HG03064 (cell line): ENCODE results near the gene MPZ.

Experiments
- ATAC-seq: cut with Tn5 transposase; IDR thresholded peaks from one replicate; pipeline ENCODE4 v1.9.1; 2021; ENCODE audit warnings: low read depth; ENCODE audit not compliant: unreplicated experiment

MPZ gene

DNA sequence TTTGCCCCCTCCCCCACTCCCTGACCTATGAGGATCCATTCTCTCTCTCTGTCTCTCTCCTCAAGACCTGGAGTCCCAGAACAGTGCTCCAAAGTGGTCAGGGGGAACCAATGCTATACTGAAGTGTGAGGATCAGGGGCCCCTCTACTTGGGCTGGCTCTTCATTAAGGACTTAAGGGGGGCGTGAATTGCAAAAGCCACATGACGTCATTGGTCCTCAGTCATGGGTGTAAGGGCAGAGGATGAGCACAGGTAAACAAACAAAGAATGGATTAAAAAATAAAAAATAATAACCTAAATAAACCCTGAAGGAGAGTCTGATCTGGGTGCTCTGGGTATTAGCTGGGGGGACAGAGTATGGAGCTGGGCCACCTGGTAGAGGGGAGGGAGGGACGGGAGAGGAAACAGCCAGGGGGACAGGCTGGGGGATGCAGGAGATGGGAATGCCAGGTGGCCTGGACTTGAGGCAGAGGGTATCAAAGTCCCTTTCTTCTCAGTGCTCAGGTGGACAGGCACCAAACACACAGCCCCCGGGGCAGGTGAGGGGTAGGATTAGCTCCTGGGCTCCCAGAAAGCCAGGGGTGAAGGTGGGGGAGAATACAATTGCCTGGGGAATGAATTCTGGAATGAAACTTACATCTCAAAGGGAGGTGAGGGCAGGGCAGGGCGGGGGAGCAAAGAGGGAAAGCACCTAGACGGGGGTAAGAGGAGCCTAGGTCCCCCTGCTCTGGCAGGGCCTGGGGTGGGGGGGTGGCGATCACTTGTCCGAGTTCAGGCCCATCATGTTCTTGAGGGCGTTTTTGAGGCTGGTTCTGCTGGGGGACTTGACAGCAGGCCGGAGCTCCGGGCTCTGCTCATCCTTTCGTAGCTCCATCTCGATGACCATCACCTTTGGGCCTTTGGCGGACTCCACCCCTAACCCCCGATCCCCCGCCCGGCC, 4.6 kb downstream of the MPZ start:
- ATAC-seq = no peak

DNA sequence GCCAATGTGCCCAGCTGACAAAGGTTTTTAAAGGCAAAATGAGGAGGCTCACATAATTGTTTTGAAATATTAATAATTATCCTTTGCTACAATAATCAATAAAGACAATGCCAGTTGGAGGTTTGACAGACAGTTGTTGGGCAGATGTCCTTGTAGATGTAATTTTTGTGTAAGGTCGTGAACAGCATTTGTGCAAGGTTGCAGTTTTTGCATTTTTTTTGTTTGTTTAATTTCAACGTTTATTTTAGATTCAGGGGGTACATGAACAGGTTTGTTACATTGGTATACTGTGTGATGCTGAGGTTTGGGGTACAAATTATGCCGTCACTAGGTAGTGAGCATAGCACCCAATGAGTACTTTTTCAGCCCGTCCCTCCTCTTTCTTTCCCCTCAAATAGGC, 9.3 kb downstream of the MPZ start:
- ATAC-seq = no peak

DNA sequence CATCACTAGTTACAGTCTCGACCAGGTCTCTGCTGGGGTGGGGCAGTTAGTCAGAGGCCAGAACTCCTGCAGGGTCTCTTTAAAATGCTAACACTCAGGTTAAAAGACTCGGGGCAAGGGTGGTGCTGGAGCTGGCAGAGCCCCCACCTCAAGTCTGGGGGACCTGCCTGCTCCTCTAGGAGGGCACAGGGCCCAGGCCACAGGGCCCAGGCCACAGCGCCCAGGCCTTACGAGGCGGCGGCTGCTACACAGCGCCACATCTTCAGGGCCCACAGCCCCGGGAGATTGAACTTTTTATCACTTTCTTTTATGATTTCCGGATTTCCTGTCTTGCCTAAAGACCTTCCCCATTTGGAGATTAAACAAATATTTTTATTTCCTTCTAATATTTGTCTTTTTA, 10.4 kb downstream of the MPZ start:
- ATAC-seq = no peak

DNA sequence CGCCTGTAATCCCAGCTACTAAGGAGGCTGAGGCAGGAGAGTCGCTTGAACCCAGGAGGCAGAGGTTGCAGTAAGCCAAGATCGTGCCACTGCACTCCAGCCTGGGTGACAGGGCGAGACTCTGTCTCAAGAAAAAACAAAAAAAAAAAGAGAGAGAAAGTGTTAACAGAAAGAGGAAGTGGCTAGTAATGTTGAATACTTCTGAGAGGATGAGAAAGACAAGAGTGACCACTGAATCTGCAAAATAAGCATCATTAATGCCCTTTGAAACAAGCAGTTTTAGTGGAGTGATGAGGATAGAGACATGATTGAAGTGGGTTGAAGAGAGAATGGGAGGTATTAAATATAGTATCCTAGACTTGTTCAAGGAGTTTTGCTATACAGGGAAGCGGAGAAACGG, 11.7 kb downstream of the MPZ start:
- no peak for ATAC-seq

DNA sequence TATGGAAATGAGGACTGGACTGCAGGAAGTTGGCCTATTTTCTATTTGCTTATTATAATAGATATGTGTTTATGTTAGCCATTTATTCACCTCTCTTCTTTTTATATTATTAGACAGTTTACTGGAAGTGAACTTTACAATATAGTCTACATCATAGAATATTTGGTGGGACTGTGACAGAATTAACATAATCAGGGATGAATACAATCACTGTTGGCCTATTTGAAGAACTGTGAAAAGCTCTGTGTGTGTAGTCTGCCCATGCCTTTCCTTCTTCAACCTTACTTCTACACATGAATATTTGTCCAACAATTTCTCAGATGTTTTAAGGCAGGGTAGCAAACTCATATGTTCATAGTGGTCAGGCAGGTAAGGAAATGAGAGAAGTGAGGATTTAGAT, 12.4 kb downstream of the MPZ start:
- no peak for ATAC-seq

DNA sequence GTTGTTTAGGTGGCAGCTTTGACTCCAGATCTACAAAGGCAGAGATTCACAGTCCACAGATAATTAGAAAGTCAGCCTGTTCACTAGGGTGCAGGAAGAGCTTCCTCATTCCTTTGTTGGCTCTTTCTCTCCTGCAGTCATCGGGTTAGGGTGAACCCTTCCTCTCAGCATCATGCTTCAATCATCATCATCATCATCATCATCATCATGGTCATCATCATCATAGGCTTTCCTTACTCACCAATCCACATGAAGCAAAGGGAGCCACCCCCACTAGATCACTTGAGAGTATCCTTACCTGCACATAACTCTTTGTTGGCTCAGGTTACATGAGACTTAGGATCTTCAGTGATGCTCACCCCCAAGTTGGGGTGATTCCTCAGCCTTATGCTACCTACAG, 19.0 kb downstream of the MPZ start:
- ATAC-seq = no peak

DNA sequence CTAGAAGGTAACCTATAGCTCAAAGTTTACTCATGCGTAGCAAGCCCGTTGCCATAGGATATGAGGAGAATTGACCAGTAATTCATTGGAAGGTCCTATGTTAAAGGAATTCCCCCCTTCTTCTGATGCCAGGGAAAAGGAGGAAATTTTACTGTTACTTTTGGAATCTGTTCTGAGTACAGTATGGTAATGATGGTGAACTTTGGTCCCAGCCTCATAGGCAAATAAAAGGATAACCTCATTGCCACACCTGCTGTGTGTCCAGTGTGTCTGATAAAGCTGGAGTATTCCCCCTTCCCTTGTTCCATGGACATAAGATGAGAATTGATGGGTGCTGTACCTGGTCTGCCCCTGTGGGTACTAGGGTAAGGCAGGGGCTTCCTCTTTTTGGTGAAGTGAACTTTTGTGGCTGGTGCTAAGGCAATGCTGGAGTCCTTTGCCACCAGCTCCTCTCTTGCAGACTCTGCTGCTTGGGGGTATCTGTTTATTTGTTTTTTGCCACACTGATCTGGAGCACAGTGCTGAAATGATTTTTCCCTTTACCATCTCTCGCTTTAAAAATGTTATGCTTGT, 22.2 kb downstream of the MPZ start:
- no peak for ATAC-seq

DNA sequence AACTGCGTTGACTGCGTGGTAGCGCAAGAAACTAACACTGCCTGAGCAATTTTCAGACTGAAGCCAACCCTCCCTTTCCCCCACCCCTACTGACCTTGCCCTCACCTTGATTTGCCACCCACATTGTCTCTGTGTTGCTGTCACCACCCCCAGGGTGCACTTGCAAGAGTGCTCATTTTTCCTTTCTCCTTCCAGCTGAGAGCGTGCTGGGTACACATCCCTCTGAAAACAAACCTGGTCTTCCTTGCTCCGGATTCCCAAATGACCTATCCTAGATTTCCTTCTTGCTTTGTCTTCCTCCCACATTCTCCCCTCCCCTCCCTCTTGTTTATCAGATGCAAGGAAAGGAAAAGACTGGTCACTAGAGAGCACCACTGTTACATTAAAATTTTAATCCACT, 24.2 kb downstream of the MPZ start:
- ATAC-seq = no peak

DNA sequence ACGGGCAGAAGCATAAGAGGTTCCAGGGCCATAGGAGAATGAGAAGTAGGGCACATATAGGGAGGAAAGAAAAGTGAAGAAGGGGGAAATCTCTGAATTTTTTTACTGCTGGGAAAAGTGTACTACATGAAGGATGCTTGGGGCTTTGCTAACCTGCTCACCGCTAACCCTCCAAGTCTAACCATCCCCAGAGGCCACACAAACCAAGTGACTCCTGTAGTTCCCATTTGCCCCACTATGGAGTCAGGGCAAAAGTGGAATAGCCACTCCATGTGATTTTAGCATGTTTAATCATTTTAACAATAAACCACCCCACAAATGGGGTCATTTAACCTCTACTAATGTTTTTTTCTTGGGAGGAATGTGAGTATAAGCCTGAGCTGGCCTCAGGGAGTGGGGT, 24.7 kb downstream of the MPZ start:
- ATAC-seq = no peak

DNA sequence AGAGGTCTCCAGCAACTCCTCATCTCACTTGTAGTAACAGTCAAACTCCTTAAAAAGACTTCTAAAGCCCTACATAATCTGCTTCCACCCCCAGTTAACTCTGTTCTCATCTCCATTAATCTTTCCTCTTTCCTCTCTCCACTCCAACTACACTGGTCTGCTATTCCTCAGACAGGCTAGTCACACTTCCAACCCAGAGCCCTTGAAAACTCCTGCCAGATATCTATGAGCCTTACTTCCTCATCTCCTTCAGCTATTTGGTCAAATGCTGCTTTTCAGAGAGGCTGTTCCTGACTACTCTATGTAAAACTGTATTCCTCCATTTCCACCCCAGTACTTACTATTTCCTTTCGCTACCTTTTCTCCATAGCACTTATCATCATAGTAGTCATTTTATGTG, 26.8 kb downstream of the MPZ start:
- no peak for ATAC-seq

DNA sequence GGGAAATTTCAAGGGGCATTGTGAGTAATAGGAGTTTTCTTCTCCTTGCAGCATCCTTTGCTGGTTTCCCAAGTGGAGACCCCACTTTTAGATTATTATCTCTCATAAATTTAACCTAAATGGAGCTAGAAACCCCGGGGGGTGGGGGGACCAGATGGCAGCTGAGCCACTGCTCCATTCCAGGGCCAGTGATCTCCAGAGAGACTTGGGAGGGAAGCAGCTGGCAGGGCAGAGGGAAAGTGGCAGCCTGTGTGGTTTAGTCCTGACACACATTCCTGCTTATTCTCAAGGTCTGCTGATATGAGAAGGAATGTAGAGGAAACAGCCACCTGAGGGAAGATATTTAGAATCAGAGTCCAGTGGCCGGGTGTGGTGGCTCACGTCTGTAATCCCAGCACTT, 34.9 kb downstream of the MPZ start:
- ATAC-seq = no peak

DNA sequence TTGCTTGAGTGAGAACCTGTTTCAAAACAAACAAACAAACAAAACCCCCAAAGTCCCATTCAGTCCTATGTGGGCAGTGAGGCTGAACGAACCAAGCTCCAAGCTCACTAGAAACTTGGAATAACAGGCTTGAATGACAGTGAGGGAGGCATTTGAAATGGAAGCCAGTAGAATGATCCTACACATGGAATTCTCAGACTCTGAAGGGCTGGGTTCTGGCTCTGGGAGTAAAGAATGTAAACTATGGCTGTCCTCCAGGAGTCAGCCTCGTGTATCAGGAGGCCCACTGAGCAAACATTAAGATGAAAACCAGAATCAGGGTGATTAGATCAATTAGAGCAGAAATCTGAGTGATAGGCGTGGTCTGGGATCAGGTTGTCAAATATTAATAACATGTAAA, 36.4 kb downstream of the MPZ start:
- no peak for ATAC-seq

DNA sequence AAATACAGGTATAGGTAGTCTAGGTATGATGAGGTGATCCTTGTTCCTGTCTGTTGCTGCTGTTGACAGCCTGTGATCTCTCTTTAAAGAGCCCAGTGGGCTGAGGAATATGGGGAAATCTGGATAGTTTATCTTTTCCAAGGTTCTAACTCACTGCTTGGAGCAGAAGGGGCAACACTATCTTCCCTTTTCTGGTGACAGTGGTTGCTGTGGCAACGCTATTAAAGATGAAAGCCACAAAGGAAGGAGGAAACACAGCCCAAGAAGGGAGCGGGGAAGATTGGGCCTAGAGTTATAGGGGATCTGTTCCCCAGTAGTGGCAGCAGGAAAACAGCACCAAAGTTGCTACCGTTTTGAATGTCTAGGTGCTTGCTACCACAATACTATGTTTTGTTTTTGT, 42.4 kb downstream of the MPZ start:
- ATAC-seq = no peak

DNA sequence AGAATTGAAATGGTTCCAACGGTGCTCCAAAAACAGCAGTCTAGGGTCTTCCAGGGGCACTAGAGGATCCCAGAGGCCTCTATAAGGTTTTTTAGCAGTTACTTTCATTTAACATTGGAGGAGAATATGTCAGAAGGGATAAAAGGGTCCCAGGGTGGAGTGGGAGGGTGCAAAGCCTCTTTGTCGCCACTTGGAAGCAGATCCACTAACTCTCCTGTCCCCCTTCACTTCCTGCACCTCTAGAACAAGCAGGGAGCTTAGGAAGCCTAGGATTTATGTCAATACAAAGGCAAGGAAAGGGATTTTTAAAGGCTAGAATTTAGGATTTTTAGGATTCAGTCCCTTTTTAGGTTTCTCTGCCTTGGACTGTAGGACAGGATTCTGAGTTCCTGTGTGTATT, 42.9 kb downstream of the MPZ start:
- ATAC-seq = no peak

DNA sequence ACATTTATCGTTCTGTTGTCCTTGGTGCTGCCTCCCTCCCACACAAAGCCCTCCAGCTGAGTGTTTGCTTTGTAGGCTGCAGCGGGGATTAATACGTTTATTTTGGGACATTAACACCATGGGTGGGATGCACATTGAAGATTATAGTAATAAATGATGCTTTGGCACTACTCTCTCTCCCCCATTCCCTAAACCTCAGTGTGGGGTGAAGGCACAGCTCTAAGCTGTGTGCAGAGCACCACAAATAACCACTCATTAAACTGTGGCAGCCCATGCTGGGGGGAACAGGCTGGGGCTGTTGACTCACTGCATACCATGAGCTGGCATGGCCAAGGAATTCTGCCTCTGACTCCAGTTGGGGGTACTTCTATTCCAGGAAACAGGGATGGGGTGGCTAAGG, 43.6 kb downstream of the MPZ start:
- ATAC-seq = no peak

DNA sequence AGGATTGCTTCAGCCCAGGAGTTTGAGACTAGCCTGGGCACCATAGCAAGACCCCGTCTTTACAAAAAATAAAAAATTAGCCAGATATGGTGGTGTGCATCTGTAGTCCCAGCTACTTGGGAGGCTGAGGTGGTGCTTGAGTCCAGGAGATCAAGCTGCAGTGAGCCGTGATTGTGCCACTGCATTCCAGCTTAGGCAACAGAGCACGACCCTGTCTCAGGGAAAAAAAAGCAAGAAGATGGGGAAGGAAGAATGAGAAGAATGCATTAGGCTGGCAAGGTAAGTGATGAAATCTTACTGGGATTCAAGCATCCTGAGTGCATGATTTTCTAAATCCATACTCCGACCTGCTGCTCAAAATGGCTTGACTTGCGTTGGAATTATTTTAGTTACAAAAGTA, 44.5 kb downstream of the MPZ start:
- ATAC-seq = no peak

DNA sequence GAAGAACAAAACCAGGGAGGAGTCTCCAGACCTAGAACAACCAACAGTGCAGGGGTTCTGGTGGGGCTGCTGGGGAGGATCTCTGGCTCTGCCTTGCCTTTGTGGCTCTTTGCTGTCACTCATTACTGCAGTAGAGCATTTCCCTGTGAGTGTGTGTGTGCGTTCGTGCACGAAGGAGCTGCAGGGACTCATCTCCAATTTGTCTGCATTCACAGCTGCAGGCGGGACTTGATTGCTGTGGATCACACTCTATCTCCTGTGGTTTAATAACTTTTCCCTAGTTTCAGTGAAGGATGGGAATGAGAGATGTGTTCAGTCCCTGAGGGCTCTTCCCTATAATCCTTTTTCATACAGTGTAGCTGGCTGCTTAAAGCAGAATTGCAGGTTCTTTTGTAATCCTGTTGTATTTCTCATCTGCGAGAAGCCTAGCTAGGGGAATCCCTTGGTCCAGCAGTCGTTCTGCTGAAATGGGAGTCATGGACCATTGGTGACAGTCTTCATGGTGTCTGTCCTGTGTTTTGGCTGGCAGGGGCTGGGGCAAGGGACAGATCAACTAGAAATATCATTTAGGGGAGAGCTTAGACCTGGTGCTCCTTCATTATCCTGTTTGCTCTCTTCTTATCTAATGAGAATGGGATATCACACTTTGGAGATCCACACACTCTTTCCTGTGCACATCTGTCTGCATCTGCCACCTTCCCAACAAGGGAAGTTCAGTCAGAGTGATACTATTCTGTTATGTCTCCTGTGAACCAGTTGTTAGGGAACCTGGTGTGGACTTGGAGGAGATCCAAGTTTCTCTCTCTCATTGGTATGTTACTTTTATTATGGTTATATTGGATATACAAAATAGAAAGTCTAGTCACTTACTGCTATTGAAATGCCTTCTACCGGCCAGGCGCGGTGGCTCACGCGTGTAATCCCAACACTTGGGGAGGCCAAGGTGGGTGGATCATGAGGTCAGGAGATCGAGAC, 48.2 kb downstream of the MPZ start:
- ATAC-seq = no peak

DNA sequence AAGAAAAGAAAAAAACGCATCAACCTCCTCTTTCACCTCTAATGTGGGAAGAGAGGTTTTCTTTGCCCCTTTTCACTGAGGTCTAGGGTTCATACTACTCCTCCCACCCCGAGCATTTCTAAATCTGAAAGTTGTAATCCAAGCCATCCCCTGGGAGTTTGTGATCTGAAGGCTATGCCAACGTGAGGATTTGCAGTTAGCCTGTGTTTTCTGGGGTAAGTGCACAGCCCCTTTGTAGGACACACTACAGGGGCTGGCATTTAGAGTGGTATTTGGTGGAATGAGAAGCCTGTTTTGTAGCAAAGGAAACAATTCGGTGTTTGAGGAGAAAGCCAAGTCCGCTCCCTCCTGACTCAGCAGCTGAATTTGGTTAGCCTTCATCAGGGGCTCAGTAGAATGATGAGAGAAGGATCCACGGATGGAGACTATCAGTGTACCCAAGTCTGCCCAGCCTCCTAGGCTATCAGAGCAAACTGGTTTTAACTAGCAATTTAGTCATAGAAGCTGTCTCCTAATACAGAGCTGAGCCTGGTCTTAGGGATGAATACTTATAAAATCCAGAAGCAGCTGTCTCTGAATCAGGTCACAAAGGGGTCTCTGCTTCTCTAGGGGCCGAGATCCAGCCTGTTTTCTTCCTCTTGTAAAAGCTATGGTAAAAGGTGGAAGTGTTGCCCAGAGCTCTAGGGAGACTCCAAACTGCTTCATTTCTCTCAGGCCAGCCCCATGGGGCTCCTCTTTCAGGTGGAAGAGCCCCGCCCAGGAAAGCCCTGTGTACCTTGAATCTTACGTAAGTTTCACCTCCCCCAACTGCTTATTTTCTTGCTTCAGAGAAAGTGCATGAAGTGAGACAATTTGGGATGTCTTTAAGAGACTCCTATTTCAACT, 49.1 kb downstream of the MPZ start:
- ATAC-seq = no peak

DNA sequence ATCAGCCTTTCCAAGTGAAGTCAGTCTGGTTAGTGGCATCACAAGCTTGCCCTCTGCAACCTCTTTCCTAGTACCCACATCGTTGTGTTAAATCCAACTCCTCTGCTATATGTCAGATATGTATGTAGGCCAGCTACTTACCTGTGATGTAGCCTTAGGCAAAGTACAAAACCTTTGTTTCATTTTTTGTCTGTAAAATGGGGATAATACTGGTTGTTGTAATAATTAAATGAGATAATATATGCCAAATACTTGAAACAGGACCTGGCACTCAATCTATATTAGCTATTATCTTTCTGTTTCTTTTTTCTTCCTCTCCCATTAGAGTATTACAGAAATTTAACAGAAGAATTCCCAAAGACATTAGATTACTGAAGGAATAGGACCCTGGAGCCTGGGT, 50.0 kb downstream of the MPZ start:
- ATAC-seq = no peak

DNA sequence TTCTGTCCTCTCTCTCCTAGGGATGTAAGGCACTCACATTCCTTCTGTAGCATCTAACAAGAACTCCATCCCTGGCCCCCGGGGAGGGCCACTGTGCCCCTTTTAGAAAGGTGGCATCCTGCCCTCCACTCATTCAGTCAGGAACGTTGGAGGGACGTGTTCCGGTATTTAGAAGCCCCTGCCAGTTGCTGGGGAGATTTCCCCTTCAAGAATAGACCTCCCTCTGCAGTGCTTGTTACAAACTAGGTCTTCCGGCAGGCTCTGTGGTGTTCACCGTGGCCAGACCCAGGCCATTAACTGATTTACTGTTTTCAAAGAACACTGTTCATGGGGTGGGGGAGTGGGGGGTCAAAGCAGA, 50.4 kb downstream of the MPZ start:
- no peak for ATAC-seq
